GM19452 (cell line): ENCODE results near the gene ANKRD42.
"Not testable (repeated sequence)": the region's sequence is repeated elsewhere in the genome, so short reads cannot be mapped to it uniquely, and the experiment has no call there.

ENCODE experiments used
- ATAC-seq: cut with Tn5 transposase; IDR thresholded peaks from one replicate; pipeline ENCODE4 v1.9.1; 2021; ENCODE audit not compliant: unreplicated experiment

Gene ANKRD42

GRCh38 chr11:83172551-83172950 is 21.0 kb upstream of the ANKRD42 start:
- ATAC-seq, result no peak

DNA sequence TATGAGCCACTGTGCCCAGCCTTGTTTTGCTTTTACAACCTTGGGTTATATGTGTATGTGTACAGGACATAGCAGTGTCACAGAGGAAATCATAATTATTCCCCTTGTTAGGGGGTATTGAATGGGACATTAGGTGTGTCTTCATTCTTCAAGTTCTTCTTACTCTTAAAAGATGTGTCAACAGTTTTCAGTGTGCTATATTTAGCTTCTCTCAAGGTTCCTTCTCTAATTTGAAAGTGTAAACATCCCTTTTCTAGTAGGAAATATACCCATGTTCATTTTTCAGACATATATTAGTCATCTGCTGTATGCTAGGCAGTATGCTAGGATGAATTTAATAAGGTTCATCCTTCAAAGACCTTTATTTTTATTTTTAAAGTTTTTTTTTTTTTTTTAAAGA is 19.5 kb upstream of the ANKRD42 start:
- ATAC-seq, result no peak

DNA sequence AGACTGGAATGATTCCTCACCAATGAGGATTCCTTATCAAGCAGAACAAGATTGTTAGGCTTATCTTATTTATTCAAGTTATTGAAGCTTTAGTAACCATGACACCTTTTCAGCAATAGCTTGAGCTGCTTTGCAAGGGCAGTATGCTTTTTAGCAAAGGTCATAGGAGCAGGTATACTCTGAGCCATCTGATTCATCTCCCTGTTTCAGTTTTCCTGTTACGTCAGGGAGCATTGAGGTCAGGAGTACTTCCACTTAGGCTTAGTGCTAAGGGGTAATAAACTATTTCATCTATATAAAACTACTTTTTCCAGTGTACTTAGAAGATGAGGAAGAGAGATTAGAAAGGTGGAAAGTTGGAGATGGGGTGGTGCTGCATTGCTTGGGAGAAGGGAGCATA is 17.7 kb upstream of the ANKRD42 start:
- no peak for ATAC-seq

- no peak for ATAC-seq
Measured at GRCh38 chr11:83181815-83182214, 11.7 kb upstream of the ANKRD42 start.

- no peak for ATAC-seq
Measured at GRCh38 chr11:83185767-83186166, 7.7 kb upstream of the ANKRD42 start.

DNA sequence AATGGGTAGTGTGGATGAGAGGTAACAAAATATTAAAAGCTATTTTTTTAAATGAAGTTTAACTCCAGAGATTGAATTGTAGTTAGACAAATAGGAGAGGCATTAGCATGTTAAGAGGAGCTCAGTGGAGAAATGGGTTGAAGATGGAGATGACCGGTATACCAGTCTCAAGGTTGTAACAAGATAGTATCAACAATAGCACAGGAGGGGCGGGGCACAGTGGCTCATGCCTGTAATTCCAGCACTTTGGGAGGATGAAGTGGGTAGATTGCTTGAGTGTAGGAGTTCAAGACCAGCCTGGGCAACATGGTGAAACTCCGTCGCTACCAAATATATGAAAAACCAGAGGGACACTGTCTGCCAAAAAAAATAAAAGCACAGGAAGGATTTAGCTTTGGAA is 6.0 kb upstream of the ANKRD42 start:
- ATAC-seq, result no peak

DNA sequence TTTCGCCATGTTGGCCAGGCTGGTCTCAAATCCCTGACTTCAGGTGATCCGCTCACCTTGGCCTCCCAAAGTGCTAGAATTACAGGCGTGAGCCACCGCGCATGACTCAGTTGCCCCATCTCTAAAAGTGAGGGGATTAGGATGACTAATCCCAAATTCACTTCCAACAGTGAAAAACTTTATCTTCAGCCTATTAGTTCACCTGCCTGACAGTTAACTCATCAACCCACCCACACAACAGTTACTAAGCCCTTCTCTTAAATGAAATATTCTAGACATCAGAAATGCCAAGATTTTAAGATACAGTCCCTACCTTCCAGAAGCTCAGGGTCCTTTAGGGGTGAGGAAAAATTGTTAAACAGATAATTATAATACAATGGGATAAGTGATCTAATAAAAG is 2.0 kb upstream of the ANKRD42 start:
- ATAC-seq, result no peak

DNA sequence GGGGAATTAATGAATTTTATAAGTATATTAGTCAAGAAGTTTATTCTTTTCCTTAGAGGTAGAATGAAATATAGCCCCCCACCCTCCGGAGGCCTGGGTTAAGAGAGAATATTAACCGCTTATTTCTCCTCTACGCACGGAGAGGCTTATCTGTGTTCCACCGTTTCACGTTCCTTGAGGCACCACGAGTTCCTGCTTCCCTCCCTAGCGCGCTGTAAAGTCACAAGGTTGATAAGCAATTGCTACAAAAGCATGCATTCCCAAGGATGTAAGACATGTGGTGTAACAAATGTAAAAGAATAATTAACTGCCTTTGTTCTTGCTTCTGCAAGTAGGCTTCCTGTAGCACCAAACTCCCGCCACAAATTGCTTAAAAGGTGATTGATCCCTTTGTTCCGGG is 1.5 kb upstream of the ANKRD42 start:
- no peak for ATAC-seq

- ATAC-seq, result no peak
Measured at GRCh38 chr11:83192606-83193245, 786 bp upstream of the ANKRD42 start.

DNA sequence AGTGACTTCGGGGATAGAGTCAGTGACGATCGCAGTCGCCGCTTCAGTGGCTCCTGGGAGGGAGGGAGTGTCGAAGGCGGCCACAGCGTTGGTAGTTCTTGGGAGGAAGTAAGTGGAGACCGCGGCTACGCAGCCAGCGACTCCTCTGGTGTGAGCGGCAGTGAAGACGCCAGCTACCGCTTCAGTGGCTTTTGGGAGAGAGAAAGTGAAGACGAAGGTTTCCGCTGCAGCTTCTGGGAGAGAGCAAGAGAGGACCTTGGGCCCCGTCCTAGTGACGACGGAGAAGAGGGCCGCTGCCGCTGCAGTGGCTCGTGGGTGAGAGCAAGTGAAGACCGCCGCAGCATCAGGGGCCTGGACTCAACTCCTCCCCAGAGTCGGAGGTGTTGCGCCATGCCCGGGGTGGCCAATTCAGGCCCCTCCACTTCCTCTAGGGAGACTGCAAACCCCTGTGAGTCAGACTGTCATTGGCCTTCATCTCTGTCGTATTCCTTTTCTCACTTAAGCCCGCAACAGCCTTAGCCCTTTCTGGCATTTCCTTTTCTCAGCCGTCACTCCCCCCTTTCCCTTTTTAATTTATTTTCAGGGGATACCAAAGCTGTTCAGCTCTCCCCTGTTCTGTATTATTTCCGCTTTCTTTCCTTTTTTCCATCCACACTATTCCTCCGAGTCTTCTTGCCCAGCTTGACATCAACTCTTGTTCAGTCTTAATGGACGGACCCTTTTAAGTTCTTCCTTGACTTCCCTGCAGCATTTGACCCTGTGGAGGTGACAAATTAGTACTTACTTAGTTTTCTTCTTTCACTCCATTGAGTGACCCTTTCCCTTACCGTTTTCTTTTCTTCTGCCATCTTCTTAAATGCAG is 1.0 kb downstream of the ANKRD42 start:
- ATAC-seq, result peak; percentile 54

GRCh38 chr11:83195143-83195466 is 1.6 kb downstream of the ANKRD42 start:
- ATAC-seq, result no peak

DNA sequence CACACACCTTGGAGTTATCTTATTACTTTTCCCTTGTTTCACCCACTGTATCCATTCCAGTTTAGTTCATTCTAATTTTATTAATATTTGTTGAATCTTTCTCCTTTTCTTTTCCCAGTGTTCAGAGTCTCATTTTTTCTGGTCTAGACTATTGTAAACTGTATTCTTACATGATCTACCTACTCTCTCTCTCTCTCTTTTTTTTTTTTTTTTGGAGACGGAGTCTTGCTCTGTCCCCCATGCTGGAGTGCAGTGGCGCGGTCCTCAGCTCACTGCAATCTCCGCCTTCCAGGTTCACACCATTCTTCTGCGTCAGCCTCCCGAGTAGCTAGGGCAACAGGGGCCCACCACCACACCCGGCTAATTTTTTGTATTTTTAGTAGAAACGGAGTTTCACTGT is 2.1 kb downstream of the ANKRD42 start:
- ATAC-seq, result no peak

GRCh38 chr11:83200035-83200434 is 6.5 kb downstream of the ANKRD42 start:
- ATAC-seq, result no peak

DNA sequence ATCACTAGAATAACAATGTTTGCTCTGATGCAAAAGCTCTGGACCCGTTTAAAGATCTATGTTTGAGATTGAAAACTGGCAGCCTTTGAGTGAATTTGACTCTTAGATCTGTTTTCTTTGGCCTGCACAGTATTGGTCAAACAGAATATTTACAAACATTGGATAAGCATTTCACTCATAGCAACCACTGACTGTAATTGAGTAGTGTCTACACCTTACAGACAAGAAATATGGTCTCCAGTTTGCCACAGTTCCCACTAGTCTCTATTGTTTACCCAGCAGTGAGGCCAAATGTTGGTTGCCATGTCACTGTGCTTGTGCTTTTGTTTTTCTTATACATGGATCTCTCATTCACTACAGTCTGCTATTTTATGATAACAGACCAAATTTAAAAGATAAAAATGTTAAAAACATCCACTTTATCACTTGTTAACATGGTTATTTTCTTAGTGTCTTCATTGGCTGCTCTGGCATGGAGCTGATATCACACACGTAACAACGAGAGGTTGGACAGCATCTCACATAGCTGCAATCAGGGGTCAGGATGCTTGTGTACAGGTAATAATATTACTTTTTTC is 12.2 kb downstream of the ANKRD42 start:
- no peak for ATAC-seq

- no peak for ATAC-seq
Measured at GRCh38 chr11:83206221-83206620, 12.7 kb downstream of the ANKRD42 start.

GRCh38 chr11:83206771-83207382 is 13.4 kb downstream of the ANKRD42 start:
- not testable (repeated sequence) for ATAC-seq

- no peak for ATAC-seq
Measured at GRCh38 chr11:83219095-83219494, 25.6 kb downstream of the ANKRD42 start.

DNA sequence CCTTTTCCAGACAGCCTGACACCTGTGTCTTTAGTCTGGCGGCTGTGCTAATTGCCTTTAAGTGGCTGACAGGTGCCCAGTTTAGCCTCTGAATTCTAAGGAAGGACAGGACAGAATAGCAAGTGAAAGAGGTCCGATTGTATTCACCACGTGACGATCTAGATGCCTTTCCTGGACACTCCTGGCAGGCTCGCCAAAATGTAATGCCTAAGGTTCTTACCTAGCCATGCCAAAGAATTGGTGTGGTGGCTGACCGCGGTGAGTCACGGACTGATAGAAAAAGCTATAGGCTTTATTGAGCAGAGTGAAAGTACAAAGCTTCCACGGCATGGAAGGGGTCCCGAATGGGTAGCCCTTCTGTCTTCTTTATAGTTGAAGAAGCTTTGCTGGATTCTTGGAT is 26.7 kb downstream of the ANKRD42 start:
- ATAC-seq, result no peak

- ATAC-seq, result no peak
Measured at GRCh38 chr11:83221694-83222093, 28.2 kb downstream of the ANKRD42 start.

- ATAC-seq, result no peak
Measured at GRCh38 chr11:83222499-83222898, 29.0 kb downstream of the ANKRD42 start.

DNA sequence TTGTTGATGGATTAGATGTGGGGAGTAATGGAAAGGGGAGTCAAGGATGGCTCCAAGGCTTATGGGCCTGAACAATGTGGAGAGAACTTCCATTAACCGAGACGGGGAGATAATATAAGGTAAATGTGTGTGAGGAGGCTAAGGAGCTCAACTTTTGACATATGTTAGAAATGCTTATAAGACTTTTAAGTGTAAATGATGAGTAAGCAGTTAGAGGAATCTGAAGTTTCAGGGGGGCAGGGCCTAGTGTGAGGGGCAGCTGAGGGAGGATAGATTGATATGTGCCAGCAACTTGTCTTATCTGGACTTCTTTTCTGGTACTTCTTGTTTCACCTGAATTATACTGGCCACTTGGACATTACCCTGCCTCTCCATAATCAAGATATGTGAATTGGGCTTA is 29.9 kb downstream of the ANKRD42 start:
- ATAC-seq, result no peak

GRCh38 chr11:83235825-83236224 is 42.3 kb downstream of the ANKRD42 start:
- ATAC-seq, result no peak
